Measurements from ENCODE around the gene TRHDE.
A peak's percentile ranks its signal among the peaks of the same experiment; 100 is the strongest.

TRHDE gene

GRCh38 chr12:72278894-72279293 lies 6.7 kb downstream of the TRHDE start:
- TF ChIP-seq SPI1 (IDR thresholded peaks at IDR 0.05; ENCODE audit: borderline replicate concordance, low read depth): no peak
- DNase-seq (ENCODE audit: low read depth in 1 of 2, low spot score in 1 of 2): no peak
- Histone ChIP-seq H3K27me3 (ENCODE audit: insufficient read depth, poor library complexity, severe bottlenecking) (peaks cover 7% of the 10 kb centered on the region), H3K27ac (replicated peaks) (no peak overlapping the region), H3K4me3 (replicated peaks; ENCODE audit: insufficient read depth, low read length) (no peak overlapping the region)

- Histone ChIP-seq H3K27me3 (ENCODE audit: insufficient read depth, poor library complexity, severe bottlenecking) (peaks cover 7% of the 10 kb centered on the region), H3K4me3 (replicated peaks; ENCODE audit: insufficient read depth, low read length) (no peak overlapping the region), H3K27ac (replicated peaks) (no peak overlapping the region)
- DNase-seq (ENCODE audit: low read depth in 1 of 2, low spot score in 1 of 2): no peak
- no peak for TF ChIP-seq SPI1 (IDR thresholded peaks at IDR 0.05; ENCODE audit: borderline replicate concordance, low read depth)
- TF ChIP-seq CTCF (IDR thresholded peaks at IDR 0.05; ENCODE audit: insufficient read depth, low read length): no peak
- TF ChIP-seq REST (IDR thresholded peaks at IDR 0.05; ENCODE audit: insufficient replicate concordance, low read depth): no peak
- no peak for TF ChIP-seq GABPA (IDR thresholded peaks at IDR 0.05; ENCODE audit: low read depth)
- TF ChIP-seq POLR2AphosphoS5 (IDR thresholded peaks at IDR 0.05; ENCODE audit: low read depth): no peak
Observed at GRCh38 chr12:72281126-72281525, 9.0 kb downstream of the TRHDE start.

- H3K27ac ChIP-seq (replicated peaks): no peak overlapping the region
- DNase-seq (ENCODE audit: low read depth in 1 of 2, low spot score in 1 of 2): no peak
- TF ChIP-seq CTCF (IDR thresholded peaks at IDR 0.05; ENCODE audit: insufficient read depth, low read length) (peak; percentile 17), SPI1 (IDR thresholded peaks at IDR 0.05; ENCODE audit: borderline replicate concordance, low read depth) (no peak), REST (IDR thresholded peaks at IDR 0.05; ENCODE audit: insufficient replicate concordance, low read depth) (no peak), GABPA (IDR thresholded peaks at IDR 0.05; ENCODE audit: low read depth) (no peak)
- peaks cover 2% of the 10 kb centered on the region for H3K27me3 ChIP-seq (ENCODE audit: insufficient read depth, poor library complexity, severe bottlenecking)
- H3K4me3 ChIP-seq (replicated peaks; ENCODE audit: insufficient read depth, low read length): no peak overlapping the region
Observed at GRCh38 chr12:72282721-72283120, 10.6 kb downstream of the TRHDE start.

- no peak overlapping the region for H3K4me3 ChIP-seq (replicated peaks; ENCODE audit: insufficient read depth, low read length)
- peaks cover 2% of the 10 kb centered on the region for H3K27me3 ChIP-seq (ENCODE audit: insufficient read depth, poor library complexity, severe bottlenecking)
- DNase-seq (ENCODE audit: low read depth in 1 of 2, low spot score in 1 of 2): no peak
- no peak overlapping the region for H3K27ac ChIP-seq (replicated peaks)
- TF ChIP-seq REST (IDR thresholded peaks at IDR 0.05; ENCODE audit: insufficient replicate concordance, low read depth) (no peak), GABPA (IDR thresholded peaks at IDR 0.05; ENCODE audit: low read depth) (no peak), POLR2AphosphoS5 (IDR thresholded peaks at IDR 0.05; ENCODE audit: low read depth) (no peak), CTCF (IDR thresholded peaks at IDR 0.05; ENCODE audit: insufficient read depth, low read length) (no peak), SPI1 (IDR thresholded peaks at IDR 0.05; ENCODE audit: borderline replicate concordance, low read depth) (no peak)
Observed at GRCh38 chr12:72285861-72286260, 13.7 kb downstream of the TRHDE start.

All from HL-60 (cell line).